ENCODE measurements around the gene WDR7.

- TF ChIP-seq POLR2A (IDR thresholded peaks at IDR 0.05), result no peak
- TF ChIP-seq CTCF (IDR thresholded peaks at IDR 0.05), result no peak
- no peak for TF ChIP-seq EP300 (IDR thresholded peaks at IDR 0.05)
These were observed 9.5 kb downstream of the WDR7 start for GRCh38 chr18:56660655-56661054.
